Measurements from ENCODE around the gene FXYD6.

The FXYD6 gene

GRCh38 chr11:117887431-117888138 is 11.1 kb upstream of the FXYD6 start:
- no peak for TF ChIP-seq CTCF (IDR thresholded peaks at IDR 0.05; ENCODE audit: low read length, missing control alignments)
- DNase-seq (ENCODE audit: low read depth) = no peak
- H3K4me3 ChIP-seq (replicated peaks; ENCODE audit: low read depth, low read length) = no peak overlapping the region

- DNase-seq (ENCODE audit: low read depth) = peak; percentile 34
- no peak for TF ChIP-seq CTCF (IDR thresholded peaks at IDR 0.05; ENCODE audit: low read length, missing control alignments)
- no peak overlapping the region for H3K4me3 ChIP-seq (replicated peaks; ENCODE audit: low read depth, low read length)
These were observed 9.3 kb upstream of the FXYD6 start for GRCh38 chr11:117885777-117886176.

- peak; percentile 10 for DNase-seq (ENCODE audit: low read depth)
- H3K4me3 ChIP-seq (replicated peaks; ENCODE audit: low read depth, low read length) = no peak overlapping the region
- TF ChIP-seq CTCF (IDR thresholded peaks at IDR 0.05; ENCODE audit: low read length, missing control alignments) = no peak
These were observed 8.5 kb upstream of the FXYD6 start for GRCh38 chr11:117884994-117885393.

- DNase-seq (ENCODE audit: low read depth) = no peak
- TF ChIP-seq CTCF (IDR thresholded peaks at IDR 0.05; ENCODE audit: low read length, missing control alignments) = no peak
These were observed 6.6 kb upstream of the FXYD6 start for GRCh38 chr11:117883063-117883462.

GRCh38 chr11:117882311-117882905 is 6.0 kb upstream of the FXYD6 start:
- no peak for DNase-seq (ENCODE audit: low read depth)
- no peak overlapping the region for H3K4me3 ChIP-seq (replicated peaks; ENCODE audit: low read depth, low read length)
- TF ChIP-seq CTCF (IDR thresholded peaks at IDR 0.05; ENCODE audit: low read length, missing control alignments) = no peak

More at GRCh38 chr11:117883063-117883462, 6.6 kb upstream of the FXYD6 start:
- H3K4me3 ChIP-seq (replicated peaks; ENCODE audit: low read depth, low read length) = no peak overlapping the region

GRCh38 chr11:117881217-117881616 is 4.8 kb upstream of the FXYD6 start:
- no peak for DNase-seq (ENCODE audit: low read depth)
- TF ChIP-seq CTCF (IDR thresholded peaks at IDR 0.05; ENCODE audit: low read length, missing control alignments) = no peak

More at GRCh38 chr11:117881217-117881616, 4.8 kb upstream of the FXYD6 start:
- H3K4me3 ChIP-seq (replicated peaks; ENCODE audit: low read depth, low read length) = no peak overlapping the region
